Activated CD4-positive, alpha-beta memory T cell treated with anti-CD3 and anti-CD28 coated beads, Interleukin-2, amount 10 ng/mL, durations not matched to agents 7 days and 5 days (primary cell): ENCODE data around the gene ZDHHC16. TPM values are rescaled to one million over a fixed set of nuclear protein-coding genes. Genes with fewer than 3 reads are reported as not detected.
"Not testable (repeated sequence)": the region's sequence is repeated elsewhere in the genome, so short reads cannot be mapped to it uniquely, and the experiment has no call there.

Experiments used
- CTCF ChIA-PET: fragments of 350-600 bp; sonication (Branson Sonifier 250); formaldehyde crosslinking; loops from one replicate; lab custom pipeline; 2021; ENCODE audit warnings: antibody characterized with exemption, inconsistent platforms; lab: Charles Lee
- POLR2A ChIA-PET: fragments of 350-600 bp; sonication (Branson Sonifier 250); formaldehyde crosslinking; loops from one replicate; lab custom pipeline; 2021; ENCODE audit warnings: antibody characterized with exemption; lab: Charles Lee
- DNase-seq: peaks from one replicate; pipeline ENCODE4 v3.0.0-alpha.2; 2020
- H3K27ac Mint-ChIP-seq: one replicate; pipeline ENCODE4 v1.8.0; 2021; ENCODE audit warnings: mild to moderate bottlenecking, mixed read lengths
- H3K27me3 Mint-ChIP-seq: one replicate; pipeline ENCODE4 v1.8.0; 2021; ENCODE audit warnings: mixed read lengths
- H3K36me3 Mint-ChIP-seq: one replicate; pipeline ENCODE4 v1.8.0; 2021; ENCODE audit warnings: low read depth, mixed read lengths
- H3K4me1 Mint-ChIP-seq: one replicate; pipeline ENCODE4 v1.8.0; 2021; ENCODE audit warnings: mixed read lengths
- H3K4me3 Mint-ChIP-seq: one replicate; pipeline ENCODE4 v1.8.0; 2021; ENCODE audit warnings: mild to moderate bottlenecking, mixed read lengths
- H3K9me3 Mint-ChIP-seq: one replicate; pipeline ENCODE4 v1.8.0; 2021; ENCODE audit warnings: mixed read lengths
- total RNA-seq, 2 experiments: library from RNA; stranded (reverse); gene quantifications; one replicate each; pipeline ENCODE4 v1.2.3, GENCODE V29; 2021

ZDHHC16 gene
- total RNA-seq, 2 experiments from 2014 or later = 33.9 to 35.7 TPM

GRCh38 chr10:97411406-97411805 lies 34.6 kb upstream of the ZDHHC16 start:
- ChIA-PET CTCF (interaction anchor here (1.9 to 8.4 kb wide), 4 partner anchors 7 to 16 kb away, joined by 11 to 68 read pairs (median 42); partner anchors contain the start of genes PGAM1 and RRP12), POLR2A (interaction anchor here (0.8 to 2.4 kb wide), 4 partner anchors 11 to 33 kb away, joined by 3 to 10 read pairs (median 4); partner anchors contain the start of genes PGAM1 and RRP12)
- Mint-ChIP-seq H3K36me3 (no peaks in the 10 kb centered on the region), H3K9me3 (no peaks in the 10 kb centered on the region), H3K4me3 (no peak overlapping the region), H3K27ac (no peak overlapping the region), H3K4me1 (peaks cover 56% of the 10 kb centered on the region), H3K27me3 (no peaks in the 10 kb centered on the region)
- no peak for DNase-seq

- POLR2A ChIA-PET = interaction anchor here (0.7 to 4.4 kb wide), 11 partner anchors 8 to 228 kb away, joined by 3 to 41 read pairs (median 4); partner anchors contain the start of genes EXOSC1, FRAT1, PGAM1 and PI4K2A
- Mint-ChIP-seq H3K9me3 (no peaks in the 10 kb centered on the region), H3K36me3 (no peaks in the 10 kb centered on the region), H3K4me1 (peaks cover 63% of the 10 kb centered on the region), H3K27ac (peak overlapping the region; percentile 83), H3K27me3 (no peaks in the 10 kb centered on the region), H3K4me3 (peak overlapping the region; percentile 39)
- DNase-seq = peak; percentile 66
- CTCF ChIA-PET = interaction anchor here (0.6 to 8.4 kb wide), 4 partner anchors 11 to 87 kb away, joined by 3 to 68 read pairs (median 22); partner anchors contain the start of genes PGAM1 and RRP12
Observed at GRCh38 chr10:97412891-97413304, 33.1 kb upstream of the ZDHHC16 start.

GRCh38 chr10:97416565-97416964 lies 29.4 kb upstream of the ZDHHC16 start:
- Mint-ChIP-seq H3K27ac (peak overlapping the region; percentile 72), H3K36me3 (peaks cover 2% of the 10 kb centered on the region), H3K27me3 (no peaks in the 10 kb centered on the region), H3K4me3 (no peak overlapping the region), H3K9me3 (no peaks in the 10 kb centered on the region), H3K4me1 (peaks cover 73% of the 10 kb centered on the region)
- DNase-seq = no peak
- ChIA-PET POLR2A (interaction anchor here (4.4 kb wide), 1 partner anchor 12 kb away, joined by 37 read pairs; no protein-coding TSS in a partner anchor), CTCF (interaction anchor here (1.5 to 8.4 kb wide), 2 partner anchors 11 to 14 kb away, joined by 5 to 68 read pairs; partner anchors contain the start of gene RRP12)

GRCh38 chr10:97423757-97424098 lies 22.2 kb upstream of the ZDHHC16 start:
- Mint-ChIP-seq H3K4me1 (peaks cover 48% of the 10 kb centered on the region), H3K4me3 (peak overlapping the region; percentile 48), H3K36me3 (peaks cover 28% of the 10 kb centered on the region), H3K27ac (peak overlapping the region; percentile 92)
- ChIA-PET POLR2A (interaction anchor here (0.7 to 7.0 kb wide), 3 partner anchors 10 to 23 kb away, joined by 3 to 41 read pairs (median 30); partner anchors contain the start of gene RRP12), CTCF (interaction anchor here (0.7 to 5.3 kb wide), 5 partner anchors 11 to 433 kb away, joined by 3 to 41 read pairs (median 5); no protein-coding TSS in a partner anchor)
- H3K9me3 Mint-ChIP-seq, DNase-seq, H3K27me3 Mint-ChIP-seq: not testable (repeated sequence)

GRCh38 chr10:97425964-97426775 lies 19.8 kb upstream of the ZDHHC16 start, which contains the start of gene PGAM1:
PGAM1 (plus strand) TSS chr10:97426191; CDS start chr10:97426308, 117 bp downstream.
- ChIA-PET POLR2A (interaction anchor here (0.8 to 4.4 kb wide), 5 partner anchors 8 to 26 kb away, joined by 3 to 41 read pairs (median 9); partner anchors contain the start of gene RRP12), CTCF (interaction anchor here (0.9 to 5.3 kb wide), 5 partner anchors 12 to 19 kb away, joined by 5 to 41 read pairs (median 22); no protein-coding TSS in a partner anchor)
- Mint-ChIP-seq H3K4me3 (peak within 1 kb of the TSS; percentile 90), H3K9me3 (no peaks in the 10 kb centered on the region), H3K36me3 (peaks cover 49% of the 10 kb centered on the region), H3K27ac (peak within 1 kb of the TSS; percentile 92), H3K27me3 (no peaks in the 10 kb centered on the region), H3K4me1 (peaks cover 50% of the 10 kb centered on the region)
- peak; percentile 97 for DNase-seq

GRCh38 chr10:97426776-97427570 lies 19.0 kb upstream of the ZDHHC16 start:
- Mint-ChIP-seq H3K36me3 (peaks cover 55% of the 10 kb centered on the region), H3K4me1 (peaks cover 44% of the 10 kb centered on the region), H3K27me3 (no peaks in the 10 kb centered on the region), H3K4me3 (peak overlapping the region; percentile 90), H3K27ac (peak overlapping the region; percentile 92), H3K9me3 (no peaks in the 10 kb centered on the region)
- CTCF ChIA-PET = interaction anchor here (0.9 to 2.4 kb wide), 7 partner anchors 11 to 21 kb away, joined by 3 to 22 read pairs (median 5); partner anchors contain the start of genes EXOSC1 and ZDHHC16
- peak; percentile 38 for DNase-seq
- POLR2A ChIA-PET = interaction anchor here (1.1 to 4.2 kb wide), 9 partner anchors 8 to 214 kb away, joined by 3 to 37 read pairs (median 6); partner anchors contain the start of genes EXOSC1, FRAT1, RRP12 and ZDHHC16

GRCh38 chr10:97427571-97428179 lies 18.3 kb upstream of the ZDHHC16 start:
- ChIA-PET POLR2A (interaction anchor here (1.1 to 4.2 kb wide), 10 partner anchors 9 to 214 kb away, joined by 3 to 37 read pairs (median 5); partner anchors contain the start of genes EXOSC1, FRAT1, RRP12 and ZDHHC16), CTCF (interaction anchor here (0.7 to 2.4 kb wide), 9 partner anchors 12 to 149 kb away, joined by 3 to 22 read pairs (median 4); partner anchors contain the start of genes EXOSC1, RRP12 and ZDHHC16)
- H3K4me3 Mint-ChIP-seq = peak overlapping the region; percentile 90
- H3K27me3 Mint-ChIP-seq = no peaks in the 10 kb centered on the region
- no peaks in the 10 kb centered on the region for H3K9me3 Mint-ChIP-seq
- DNase-seq = peak; percentile 50
- peak overlapping the region; percentile 92 for H3K27ac Mint-ChIP-seq
- H3K4me1 Mint-ChIP-seq = peaks cover 44% of the 10 kb centered on the region
- peaks cover 58% of the 10 kb centered on the region for H3K36me3 Mint-ChIP-seq

- ChIA-PET CTCF (interaction anchor here (0.9 to 2.4 kb wide), 6 partner anchors 13 to 149 kb away, joined by 4 to 22 read pairs (median 7); partner anchors contain the start of genes EXOSC1 and ZDHHC16), POLR2A (interaction anchor here (1.2 to 4.2 kb wide), 6 partner anchors 14 to 26 kb away, joined by 3 to 37 read pairs (median 8); partner anchors contain the start of genes EXOSC1 and ZDHHC16)
- H3K27ac Mint-ChIP-seq = peak overlapping the region; percentile 87
- no peaks in the 10 kb centered on the region for H3K9me3 Mint-ChIP-seq
- H3K4me3 Mint-ChIP-seq = peak overlapping the region; percentile 90
- peaks cover 63% of the 10 kb centered on the region for H3K36me3 Mint-ChIP-seq
- peaks cover 35% of the 10 kb centered on the region for H3K4me1 Mint-ChIP-seq
- H3K27me3 Mint-ChIP-seq = no peaks in the 10 kb centered on the region
- DNase-seq = peak; percentile 53
Observed at GRCh38 chr10:97428572-97428981, 17.4 kb upstream of the ZDHHC16 start.

- CTCF ChIA-PET = interaction anchor here (0.8 to 2.1 kb wide), 2 partner anchors 11 to 27 kb away, joined by 3 to 6 read pairs; no protein-coding TSS in a partner anchor
- no peak overlapping the region for H3K27ac Mint-ChIP-seq
Observed at GRCh38 chr10:97434055-97434454, 11.9 kb upstream of the ZDHHC16 start.

GRCh38 chr10:97434557-97434956 lies 11.4 kb upstream of the ZDHHC16 start:
- ChIA-PET CTCF (interaction anchor here (2.1 kb wide), 1 partner anchor 27 kb away, joined by 6 read pairs; no protein-coding TSS in a partner anchor), POLR2A (interaction anchor here (0.9 to 1.9 kb wide), 5 partner anchors 10 to 35 kb away, joined by 3 to 8 read pairs (median 4); no protein-coding TSS in a partner anchor)
- H3K9me3 Mint-ChIP-seq = no peaks in the 10 kb centered on the region
- no peak overlapping the region for H3K27ac Mint-ChIP-seq
- H3K36me3 Mint-ChIP-seq = peaks cover 72% of the 10 kb centered on the region
- H3K4me1 Mint-ChIP-seq = peaks cover 7% of the 10 kb centered on the region
- no peak for DNase-seq
- H3K4me3 Mint-ChIP-seq = no peak overlapping the region
- no peaks in the 10 kb centered on the region for H3K27me3 Mint-ChIP-seq

More at GRCh38 chr10:97434055-97434454, 11.9 kb upstream of the ZDHHC16 start:
- POLR2A ChIA-PET = interaction anchor here (0.9 to 1.9 kb wide), 5 partner anchors 11 to 35 kb away, joined by 3 to 8 read pairs (median 4); no protein-coding TSS in a partner anchor
- H3K9me3 Mint-ChIP-seq = no peaks in the 10 kb centered on the region
- H3K36me3 Mint-ChIP-seq = peaks cover 72% of the 10 kb centered on the region
- no peak for DNase-seq
- H3K27me3 Mint-ChIP-seq = no peaks in the 10 kb centered on the region
- H3K4me1 Mint-ChIP-seq = peaks cover 12% of the 10 kb centered on the region
- H3K4me3 Mint-ChIP-seq = no peak overlapping the region

GRCh38 chr10:97435211-97435610 lies 10.8 kb upstream of the ZDHHC16 start:
- Mint-ChIP-seq H3K27ac (no peak overlapping the region), H3K36me3 (peaks cover 69% of the 10 kb centered on the region), H3K9me3 (no peaks in the 10 kb centered on the region), H3K4me1 (peaks cover 4% of the 10 kb centered on the region), H3K27me3 (no peaks in the 10 kb centered on the region), H3K4me3 (no peak overlapping the region)
- ChIA-PET POLR2A (interaction anchor here (1.3 to 1.9 kb wide), 3 partner anchors 10 to 16 kb away, joined by 3 to 8 read pairs (median 4); no protein-coding TSS in a partner anchor), CTCF (interaction anchor here (2.1 kb wide), 1 partner anchor 28 kb away, joined by 6 read pairs; no protein-coding TSS in a partner anchor)
- DNase-seq = no peak
